GM12878 (cell line): ENCODE data around the gene WARS2. TPM values are rescaled to one million over a fixed set of nuclear protein-coding genes. Genes with fewer than 3 reads are reported as not detected.

Experiments used
- ATAC-seq: fragments of 200-7000 bp; cut with Tn5 transposase; 3 replicates; pipeline ENCODE4 v1.9.1; 2020; ENCODE audit warnings: mild to moderate bottlenecking, moderate library complexity
- BruUV-seq: library from RNA; stranded (reverse); fragments of 400-500 nt; replicated peaks from 2 replicates; lab custom pipeline; 2021; lab: Mats Ljungman, UMichigan
- CTCF ChIA-PET: fragments of 300-600 bp; sonication (Branson Sonifier 250); formaldehyde crosslinking; extraction: SDS; loops from one replicate; lab custom pipeline; 2021; ENCODE audit warnings: inconsistent platforms; lab: Yijun Ruan, JAX
- POLR2A ChIA-PET: fragments of 350-600 bp; formaldehyde crosslinking; extraction: SDS; loops from one replicate; lab custom pipeline; 2021; ENCODE audit warnings: inconsistent platforms; lab: Charles Lee
- RAD21 ChIA-PET: fragments of 300-600 bp; sonication (Branson Sonifier 250); formaldehyde crosslinking; loops from one replicate; lab custom pipeline; 2023; ENCODE audit warnings: antibody characterized with exemption; ENCODE audit not compliant: unreplicated experiment; lab: Charles Lee
- SMC1A ChIA-PET: fragments of 300-600 bp; sonication (Branson Sonifier 250); formaldehyde crosslinking; loops from one replicate; lab custom pipeline; 2023; ENCODE audit not compliant: unreplicated experiment, uncharacterized antibody; lab: Charles Lee
- DNase-seq: peaks from one replicate; pipeline ENCODE4 v3.0.0-alpha.2; 2011; ENCODE audit warnings: low read depth, low spot score
- FAIRE-seq: peaks from 3 replicates; lab custom pipeline; 2011; peaks lifted over from hg19 to GRCh38; lab: Jason Lieb, UNC
- H2AFZ ChIP-seq: 2 replicates; pipeline ENCODE4 v1.6.0; 2011; ENCODE audit warnings: low read depth, low read length, control low read depth; ENCODE audit not compliant: control insufficient read depth
- H3K27ac ChIP-seq: 2 replicates; pipeline ENCODE4 v1.5.1; 2011; ENCODE audit warnings: control low read depth; ENCODE audit not compliant: control insufficient read depth, insufficient read depth
- H3K27me3 ChIP-seq, 2 experiments: replicated peaks in 1 of 2; 2 replicates each; pipeline versions ENCODE4 v1.6.0 to v1.6.1; 2011; ENCODE audit warnings: low read length in 1 of 2; ENCODE audit not compliant: control insufficient read depth in 2 of 2, insufficient read depth in 2 of 2
- H3K36me3 ChIP-seq, 2 experiments: 2 replicates each; pipeline ENCODE4 v1.5.1; 2011; ENCODE audit warnings: low read length in 1 of 2; ENCODE audit not compliant: control insufficient read depth in 2 of 2, insufficient read depth in 2 of 2
- H3K4me1 ChIP-seq: 2 replicates; pipeline ENCODE4 v1.6.1; 2011; ENCODE audit warnings: mild to moderate bottlenecking, low read length, moderate library complexity, mixed read lengths; ENCODE audit not compliant: control insufficient read depth, insufficient read depth
- H3K4me2 ChIP-seq: 2 replicates; pipeline ENCODE4 v1.6.0; 2011; ENCODE audit warnings: control low read depth; ENCODE audit not compliant: control insufficient read depth, insufficient read depth
- H3K4me3 ChIP-seq: fragments of 200-600 bp; sonication (generic); 2 replicates; pipeline ENCODE4 v1.5.1; 2016
- H3K79me2 ChIP-seq: 2 replicates; pipeline ENCODE4 v1.6.0; 2011; ENCODE audit warnings: low read length; ENCODE audit not compliant: control insufficient read depth, insufficient read depth
- H3K9ac ChIP-seq: 2 replicates; pipeline ENCODE4 v1.8.0; 2011; ENCODE audit warnings: low read length, control low read depth, mixed read lengths; ENCODE audit not compliant: control insufficient read depth, insufficient read depth
- H3K9me3 ChIP-seq: replicated peaks from 3 replicates; pipeline ENCODE4 v1.5.1; 2011; ENCODE audit warnings: mild to moderate bottlenecking, low read length; ENCODE audit not compliant: control insufficient read depth, insufficient read depth
- H4K20me1 ChIP-seq: 2 replicates; pipeline ENCODE4 v1.6.0; 2011; ENCODE audit not compliant: control insufficient read depth, insufficient read depth
- BCL11A ChIP-seq: IDR thresholded peaks from 2 replicates; pipeline ENCODE4 v1.6.1; 2011; ENCODE audit warnings: low read depth, low read length
- ELK1 ChIP-seq: IDR thresholded peaks from 2 replicates; pipeline ENCODE4 v1.6.1; 2012; ENCODE audit warnings: low read depth, low read length, improper control_type of control experiment
- KLF5 ChIP-seq: fragments of 450-650 bp; IDR thresholded peaks from 2 replicates; pipeline ENCODE4 v1.6.1; 2014; ENCODE audit warnings: mild to moderate bottlenecking; ENCODE audit not compliant: partially characterized antibody
- LARP7 ChIP-seq: fragments of 450-650 bp; IDR thresholded peaks from 2 replicates; pipeline ENCODE4 v1.6.1; 2017; ENCODE audit warnings: mild to moderate bottlenecking
- MEF2B ChIP-seq: fragments of 450-650 bp; IDR thresholded peaks from 2 replicates; pipeline ENCODE4 v1.6.1; 2018; ENCODE audit warnings: mild to moderate bottlenecking, moderate library complexity; ENCODE audit not compliant: partially characterized antibody, poor library complexity, severe bottlenecking
- MXI1 ChIP-seq: fragments of 150-350 bp; IDR thresholded peaks from 2 replicates; pipeline ENCODE4 v1.6.1; 2011; ENCODE audit warnings: low read depth, mild to moderate bottlenecking, inconsistent platforms, low read length, improper control_type of control experiment
- NR2C2 ChIP-seq: IDR thresholded peaks from 2 replicates; pipeline ENCODE4 v1.6.1; 2011; ENCODE audit warnings: borderline replicate concordance, low read depth; ENCODE audit not compliant: control insufficient read depth, insufficient read length
- NRF1 ChIP-seq: conservative IDR thresholded peaks from 2 replicates; pipeline ENCODE4 v1.6.1; 2011; ENCODE audit warnings: mild to moderate bottlenecking, low read depth, low read length, improper control_type of control experiment
- RAD51 ChIP-seq: fragments of 450-650 bp; IDR thresholded peaks from 2 replicates; pipeline ENCODE4 v1.6.1; 2016; ENCODE audit warnings: moderate library complexity, mild to moderate bottlenecking, inconsistent platforms
- STAT3 ChIP-seq: IDR thresholded peaks from 2 replicates; pipeline ENCODE4 v1.6.1; 2011; ENCODE audit warnings: low read depth, low read length, improper control_type of control experiment
- TARDBP ChIP-seq: IDR thresholded peaks from 2 replicates; pipeline ENCODE4 v1.6.1; 2016; ENCODE audit warnings: borderline replicate concordance
- WGBS: methylation state at CpG from one replicate; pipeline ENCODE4 v1.1.6; 2016; ENCODE audit warnings: low lambda C conversion rate; ENCODE audit not compliant: insufficient replicate concordance, insufficient coverage; ENCODE audit errors: missing lambda C conversion rate; 5-methylcytosine and 5-hydroxymethylcytosine counted together
- in situ Hi-C: fragments of 300-500 bp; cut with MboI; formaldehyde crosslinking; loops from 9 replicates; pipeline ENCODE4 v1.14.3; 2018; ENCODE audit warnings: mixed read lengths
- intact Hi-C: fragments of 100-400 bp; cut with micrococcal nuclease; formaldehyde crosslinking; loops from one replicate; pipeline ENCODE4 v1.14.2; 2022; ENCODE audit not compliant: unreplicated experiment
- polyA plus RNA-seq, 11 experiments: library from polyadenylated mRNA; depleted of rRNA in 4 of 11; unstranded in 6 of 11; stranded (reverse) in 5 of 11; fragments of >200 nt; fragmentation: Nextera tagmentation in 4 of 11; fragmentation: Illumina TruSeq in 1 of 11; extraction: Ambion mirVana in 4 of 11; extraction: Trizol in 1 of 11; gene quantifications; 1 replicate in 1 of 11; 2 replicates in 10 of 11; pipeline versions ENCODE4 v1.2.1 to v1.2.3, GENCODE V29; 2011 to 2016; ENCODE audit warnings: inconsistent platforms in 2 of 11, missing spikeins in 2 of 11, low read depth in 1 of 11
- total RNA-seq, 4 experiments: library from RNA; depleted of rRNA in 3 of 4; stranded (reverse); fragments of >200 nt in 3 of 4; fragmentation: Illumina TruSeq in 1 of 4; extraction: Trizol in 1 of 4; gene quantifications; 2 replicates each; pipeline versions ENCODE4 v1.2.1 to v1.2.3, GENCODE V29; 2013 to 2021

The WARS2 gene
- total and polyA plus RNA-seq, 10 of the 15 experiments (the other 5 are each of a cell fraction or from before 2014, with no cell fraction given): 5.5 to 22.2 (median 14.4) TPM

- TF ChIP-seq MEF2B: no peak
- TF ChIP-seq KLF5: no peak
- no peak for TF ChIP-seq TARDBP
- TF ChIP-seq MXI1: no peak
- TF ChIP-seq LARP7: no peak
- TF ChIP-seq STAT3: no peak
Observed at GRCh38 chr1:119004129-119004527, 136.3 kb downstream of the WARS2 start (continued).

- intact Hi-C loops (loop anchor here (10.0 kb wide), 1 partner anchor 539 kb away; no protein-coding TSS in a partner anchor), in situ Hi-C loops (no loop called here)
- no peak for TF ChIP-seq BCL11A
- TF ChIP-seq ELK1: no peak
- TF ChIP-seq NRF1: no peak
- TF ChIP-seq NR2C2: no peak
- TF ChIP-seq RAD51: no peak
- CTCF ChIA-PET: interaction anchor here (1.5 to 1.8 kb wide), 2 partner anchors 10 to 72 kb away, joined by 3 to 5 read pairs; no protein-coding TSS in a partner anchor
- POLR2A ChIA-PET: no interaction called here
- Histone ChIP-seq H3K9ac (no peak overlapping the region), H3K27ac (no peak overlapping the region), H3K9me3 (peaks cover 4% of the 10 kb centered on the region; the same call in 1 of the 3 replicates), H3K4me2 (no peak overlapping the region), H3K27me3 (peaks cover 14 to 23% of the 10 kb centered on the region in 2 experiments), H3K79me2 (no peaks in the 10 kb centered on the region), H3K36me3 (no peaks in the 10 kb centered on the region), H2AFZ (no peak overlapping the region), H3K4me3 (no peak overlapping the region), H4K20me1 (no peaks in the 10 kb centered on the region), H3K4me1 (no peaks in the 10 kb centered on the region; the same call in 1 of the 2 replicates)
- BruUV-seq: no TSS peak
- ATAC-seq (no peak), DNase-seq (no peak), FAIRE-seq (no peak)
- SMC1A ChIA-PET: interaction anchor here (0.7 kb wide), 1 partner anchor 402 kb away, joined by 3 read pairs; no protein-coding TSS in a partner anchor
- 59% methylated on average over 14 of the region's 14 CpGs for WGBS
- RAD21 ChIA-PET: no interaction called here
Observed at GRCh38 chr1:119003413-119004128, 136.9 kb downstream of the WARS2 start.
